ENCODE measurements around the gene TGFBR3. TPM values are rescaled to one million over a fixed set of nuclear protein-coding genes. Genes with fewer than 3 reads are reported as not detected.

TGFBR3 gene
- total RNA-seq, 1 experiment from 2014 or later = 4.2 TPM

DNA sequence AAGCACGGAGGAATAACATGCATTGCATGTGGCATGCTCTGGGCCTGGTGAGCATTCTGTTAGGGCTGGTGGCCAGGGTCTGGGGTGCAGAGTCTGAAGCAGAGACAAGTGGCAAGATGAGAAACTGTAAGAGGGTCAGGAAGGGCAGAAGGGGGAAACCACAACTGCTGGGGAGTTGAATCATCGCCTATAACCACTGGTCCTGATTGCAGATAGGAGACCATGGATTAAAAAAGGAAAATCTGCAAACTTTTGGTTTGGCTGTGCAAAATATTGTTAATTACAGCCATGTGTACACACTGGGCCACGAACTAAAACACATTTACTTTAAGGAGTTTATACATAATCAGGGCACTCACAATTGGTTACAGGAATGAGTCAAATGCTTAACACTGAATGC, 76.6 kb downstream of the TGFBR3 start (continued):
- TF ChIP-seq, protein P1, sequence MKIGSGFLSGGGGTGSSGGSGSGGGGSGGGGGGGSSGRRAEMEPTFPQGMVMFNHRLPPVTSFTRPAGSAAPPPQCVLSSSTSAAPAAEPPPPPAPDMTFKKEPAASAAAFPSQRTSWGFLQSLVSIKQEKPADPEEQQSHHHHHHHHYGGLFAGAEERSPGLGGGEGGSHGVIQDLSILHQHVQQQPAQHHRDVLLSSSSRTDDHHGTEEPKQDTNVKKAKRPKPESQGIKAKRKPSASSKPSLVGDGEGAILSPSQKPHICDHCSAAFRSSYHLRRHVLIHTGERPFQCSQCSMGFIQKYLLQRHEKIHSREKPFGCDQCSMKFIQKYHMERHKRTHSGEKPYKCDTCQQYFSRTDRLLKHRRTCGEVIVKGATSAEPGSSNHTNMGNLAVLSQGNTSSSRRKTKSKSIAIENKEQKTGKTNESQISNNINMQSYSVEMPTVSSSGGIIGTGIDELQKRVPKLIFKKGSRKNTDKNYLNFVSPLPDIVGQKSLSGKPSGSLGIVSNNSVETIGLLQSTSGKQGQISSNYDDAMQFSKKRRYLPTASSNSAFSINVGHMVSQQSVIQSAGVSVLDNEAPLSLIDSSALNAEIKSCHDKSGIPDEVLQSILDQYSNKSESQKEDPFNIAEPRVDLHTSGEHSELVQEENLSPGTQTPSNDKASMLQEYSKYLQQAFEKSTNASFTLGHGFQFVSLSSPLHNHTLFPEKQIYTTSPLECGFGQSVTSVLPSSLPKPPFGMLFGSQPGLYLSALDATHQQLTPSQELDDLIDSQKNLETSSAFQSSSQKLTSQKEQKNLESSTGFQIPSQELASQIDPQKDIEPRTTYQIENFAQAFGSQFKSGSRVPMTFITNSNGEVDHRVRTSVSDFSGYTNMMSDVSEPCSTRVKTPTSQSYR (CRISPR knock-in tag; IDR thresholded peaks at IDR 0.05) = no peak
- TF ChIP-seq ZNF423 (CRISPR knock-in tag; IDR thresholded peaks at IDR 0.05) = no peak
- TF ChIP-seq, protein P2, sequence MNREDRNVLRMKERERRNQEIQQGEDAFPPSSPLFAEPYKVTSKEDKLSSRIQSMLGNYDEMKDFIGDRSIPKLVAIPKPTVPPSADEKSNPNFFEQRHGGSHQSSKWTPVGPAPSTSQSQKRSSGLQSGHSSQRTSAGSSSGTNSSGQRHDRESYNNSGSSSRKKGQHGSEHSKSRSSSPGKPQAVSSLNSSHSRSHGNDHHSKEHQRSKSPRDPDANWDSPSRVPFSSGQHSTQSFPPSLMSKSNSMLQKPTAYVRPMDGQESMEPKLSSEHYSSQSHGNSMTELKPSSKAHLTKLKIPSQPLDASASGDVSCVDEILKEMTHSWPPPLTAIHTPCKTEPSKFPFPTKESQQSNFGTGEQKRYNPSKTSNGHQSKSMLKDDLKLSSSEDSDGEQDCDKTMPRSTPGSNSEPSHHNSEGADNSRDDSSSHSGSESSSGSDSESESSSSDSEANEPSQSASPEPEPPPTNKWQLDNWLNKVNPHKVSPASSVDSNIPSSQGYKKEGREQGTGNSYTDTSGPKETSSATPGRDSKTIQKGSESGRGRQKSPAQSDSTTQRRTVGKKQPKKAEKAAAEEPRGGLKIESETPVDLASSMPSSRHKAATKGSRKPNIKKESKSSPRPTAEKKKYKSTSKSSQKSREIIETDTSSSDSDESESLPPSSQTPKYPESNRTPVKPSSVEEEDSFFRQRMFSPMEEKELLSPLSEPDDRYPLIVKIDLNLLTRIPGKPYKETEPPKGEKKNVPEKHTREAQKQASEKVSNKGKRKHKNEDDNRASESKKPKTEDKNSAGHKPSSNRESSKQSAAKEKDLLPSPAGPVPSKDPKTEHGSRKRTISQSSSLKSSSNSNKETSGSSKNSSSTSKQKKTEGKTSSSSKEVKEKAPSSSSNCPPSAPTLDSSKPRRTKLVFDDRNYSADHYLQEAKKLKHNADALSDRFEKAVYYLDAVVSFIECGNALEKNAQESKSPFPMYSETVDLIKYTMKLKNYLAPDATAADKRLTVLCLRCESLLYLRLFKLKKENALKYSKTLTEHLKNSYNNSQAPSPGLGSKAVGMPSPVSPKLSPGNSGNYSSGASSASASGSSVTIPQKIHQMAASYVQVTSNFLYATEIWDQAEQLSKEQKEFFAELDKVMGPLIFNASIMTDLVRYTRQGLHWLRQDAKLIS (CRISPR knock-in tag; IDR thresholded peaks at IDR 0.05; ENCODE audit: borderline replicate concordance) = no peak
- TF ChIP-seq SMAD3 (CRISPR knock-in tag; IDR thresholded peaks at IDR 0.05; ENCODE audit: borderline replicate concordance) = no peak

DNA sequence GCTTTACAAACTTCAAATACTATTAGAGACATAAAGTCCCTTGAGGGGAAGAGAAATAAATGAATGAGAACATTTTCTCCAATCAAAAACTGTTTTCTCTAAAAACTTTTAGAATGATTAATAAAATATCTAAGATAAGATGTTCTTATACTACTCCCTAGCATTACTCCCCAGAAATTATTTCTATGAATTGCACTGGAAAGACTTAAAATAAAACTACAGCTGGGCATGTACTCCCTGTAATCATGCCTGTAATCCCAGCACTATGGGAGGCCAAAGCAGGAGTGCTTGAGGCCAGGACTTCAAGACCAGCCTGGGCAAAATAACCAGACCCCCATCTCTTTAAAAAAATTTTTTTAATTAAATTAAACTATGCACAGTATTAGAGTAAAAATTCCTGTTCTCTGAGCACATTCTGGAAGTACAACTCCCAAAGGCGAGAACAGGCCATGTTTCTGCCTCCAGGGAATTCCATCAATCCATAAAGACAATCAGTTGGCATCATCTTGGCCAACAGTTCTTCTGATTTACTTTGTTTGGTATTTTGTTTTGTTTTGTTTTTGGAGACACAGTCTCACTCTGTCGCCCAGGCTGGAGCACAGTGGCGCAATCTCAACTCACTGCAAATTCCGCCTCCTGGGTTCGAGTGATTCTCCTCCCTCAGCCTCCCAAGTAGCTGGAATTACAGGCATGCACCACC, 77.9 kb downstream of the TGFBR3 start:
- peaks cover 25% of the 10 kb centered on the region for H3K4me1 Mint-ChIP-seq
- H3K27me3 Mint-ChIP-seq (ENCODE audit: low read depth) = no peaks in the 10 kb centered on the region
- H3K36me3 Mint-ChIP-seq = no peaks in the 10 kb centered on the region
- H3K9me3 Mint-ChIP-seq = no peaks in the 10 kb centered on the region
- DNase-seq (ENCODE audit: low spot score) (no peak), ATAC-seq (no peak)
- no peak overlapping the region for H3K4me3 Mint-ChIP-seq
- ChIA-PET CTCF (no interaction called here), POLR2A (no interaction called here)
- no peak overlapping the region for H3K27ac Mint-ChIP-seq
- TF ChIP-seq, protein P1 (CRISPR knock-in tag; IDR thresholded peaks at IDR 0.05) = no peak
- TF ChIP-seq, protein P3, sequence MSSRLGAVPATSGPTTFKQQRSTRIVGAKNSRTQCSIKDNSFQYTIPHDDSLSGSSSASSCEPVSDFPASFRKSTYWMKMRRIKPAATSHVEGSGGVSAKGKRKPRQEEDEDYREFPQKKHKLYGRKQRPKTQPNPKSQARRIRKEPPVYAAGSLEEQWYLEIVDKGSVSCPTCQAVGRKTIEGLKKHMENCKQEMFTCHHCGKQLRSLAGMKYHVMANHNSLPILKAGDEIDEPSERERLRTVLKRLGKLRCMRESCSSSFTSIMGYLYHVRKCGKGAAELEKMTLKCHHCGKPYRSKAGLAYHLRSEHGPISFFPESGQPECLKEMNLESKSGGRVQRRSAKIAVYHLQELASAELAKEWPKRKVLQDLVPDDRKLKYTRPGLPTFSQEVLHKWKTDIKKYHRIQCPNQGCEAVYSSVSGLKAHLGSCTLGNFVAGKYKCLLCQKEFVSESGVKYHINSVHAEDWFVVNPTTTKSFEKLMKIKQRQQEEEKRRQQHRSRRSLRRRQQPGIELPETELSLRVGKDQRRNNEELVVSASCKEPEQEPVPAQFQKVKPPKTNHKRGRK (CRISPR knock-in tag; IDR thresholded peaks at IDR 0.05; ENCODE audit: borderline replicate concordance) = no peak
- TF ChIP-seq ZNF232 (CRISPR knock-in tag; IDR thresholded peaks at IDR 0.05) (no peak), RORB (CRISPR knock-in tag; IDR thresholded peaks at IDR 0.05) (no peak), SP1 (CRISPR knock-in tag; conservative IDR thresholded peaks at IDR 0.05) (no peak), TEAD4 (CRISPR knock-in tag; IDR thresholded peaks at IDR 0.05) (no peak), ZNF423 (CRISPR knock-in tag; IDR thresholded peaks at IDR 0.05) (no peak), SMAD3 (CRISPR knock-in tag; IDR thresholded peaks at IDR 0.05; ENCODE audit: borderline replicate concordance) (no peak), NFE2L1 (CRISPR knock-in tag; IDR thresholded peaks at IDR 0.05) (no peak), KAT7 (CRISPR knock-in tag; IDR thresholded peaks at IDR 0.05; ENCODE audit: borderline replicate concordance) (no peak), ZNF416 (CRISPR knock-in tag; IDR thresholded peaks at IDR 0.05) (no peak), TP53 (CRISPR knock-in tag; IDR thresholded peaks at IDR 0.05) (no peak)
- TF ChIP-seq, protein P4, sequence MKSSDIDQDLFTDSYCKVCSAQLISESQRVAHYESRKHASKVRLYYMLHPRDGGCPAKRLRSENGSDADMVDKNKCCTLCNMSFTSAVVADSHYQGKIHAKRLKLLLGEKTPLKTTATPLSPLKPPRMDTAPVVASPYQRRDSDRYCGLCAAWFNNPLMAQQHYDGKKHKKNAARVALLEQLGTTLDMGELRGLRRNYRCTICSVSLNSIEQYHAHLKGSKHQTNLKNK (CRISPR knock-in tag; IDR thresholded peaks at IDR 0.05) = no peak
- TF ChIP-seq, protein P5, sequence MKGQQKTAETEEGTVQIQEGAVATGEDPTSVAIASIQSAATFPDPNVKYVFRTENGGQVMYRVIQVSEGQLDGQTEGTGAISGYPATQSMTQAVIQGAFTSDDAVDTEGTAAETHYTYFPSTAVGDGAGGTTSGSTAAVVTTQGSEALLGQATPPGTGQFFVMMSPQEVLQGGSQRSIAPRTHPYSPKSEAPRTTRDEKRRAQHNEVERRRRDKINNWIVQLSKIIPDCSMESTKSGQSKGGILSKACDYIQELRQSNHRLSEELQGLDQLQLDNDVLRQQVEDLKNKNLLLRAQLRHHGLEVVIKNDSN (CRISPR knock-in tag; IDR thresholded peaks at IDR 0.05) = no peak
